Measurements from ENCODE around the gene PDHA1. TPM values are rescaled to one million over a fixed set of nuclear protein-coding genes. Genes with fewer than 3 reads are reported as not detected.

The PDHA1 gene
- total RNA-seq, 1 experiment from 2014 or later = 164 TPM

GRCh38 chrX:19361701-19362100 is 18.0 kb downstream of the PDHA1 start:
- Histone ChIP-seq H3K27ac (ENCODE audit: low read length) (no peak overlapping the region), H3K4me3 (ENCODE audit: low read length) (no peak overlapping the region), H3K79me2 (ENCODE audit: low read length) (no peaks in the 10 kb centered on the region), H3K9ac (ENCODE audit: low read length) (no peak overlapping the region), H3K4me2 (ENCODE audit: low read depth, low read length, poor library complexity, severe bottlenecking) (no peak overlapping the region), H3K36me3 (ENCODE audit: insufficient read depth, low read length) (peaks cover 20% of the 10 kb centered on the region), H3K9me2 (replicated peaks; ENCODE audit: insufficient read depth, low read length) (no peaks in the 10 kb centered on the region), H2AFZ (ENCODE audit: low read length) (no peak overlapping the region), H4K20me1 (ENCODE audit: insufficient read depth, low read depth, low read length) (no peaks in the 10 kb centered on the region), H3K27me3 (ENCODE audit: low read length) (no peaks in the 10 kb centered on the region), H3K9me3 (ENCODE audit: low read length) (no peaks in the 10 kb centered on the region), H3K4me1 (ENCODE audit: low read length) (no peaks in the 10 kb centered on the region)
- DNase-seq = no peak

GRCh38 chrX:19368576-19368975 is 24.8 kb downstream of the PDHA1 start:
- no peaks in the 10 kb centered on the region; the same call in 1 of the 2 replicates for H3K36me3 ChIP-seq (ENCODE audit: insufficient read depth, low read length)
- no peaks in the 10 kb centered on the region for H3K9me2 ChIP-seq (replicated peaks; ENCODE audit: insufficient read depth, low read length)
- no peaks in the 10 kb centered on the region for H3K79me2 ChIP-seq (ENCODE audit: low read length)
- H3K4me2 ChIP-seq (ENCODE audit: low read depth, low read length, poor library complexity, severe bottlenecking) = no peak overlapping the region
- H3K9ac ChIP-seq (ENCODE audit: low read length) = no peak overlapping the region
- DNase-seq = no peak
- no peaks in the 10 kb centered on the region for H3K9me3 ChIP-seq (ENCODE audit: low read length)
- H3K27me3 ChIP-seq (ENCODE audit: low read length) = no peaks in the 10 kb centered on the region
- no peak overlapping the region for H3K27ac ChIP-seq (ENCODE audit: low read length)
- no peak overlapping the region for H2AFZ ChIP-seq (ENCODE audit: low read length)
- no peaks in the 10 kb centered on the region for H4K20me1 ChIP-seq (ENCODE audit: insufficient read depth, low read depth, low read length)
- H3K4me1 ChIP-seq (ENCODE audit: low read length) = peaks cover 6% of the 10 kb centered on the region
- no peak overlapping the region for H3K4me3 ChIP-seq (ENCODE audit: low read length)

GRCh38 chrX:19370061-19370460 is 26.3 kb downstream of the PDHA1 start:
- DNase-seq = no peak
- no peaks in the 10 kb centered on the region for H3K79me2 ChIP-seq (ENCODE audit: low read length)
- no peaks in the 10 kb centered on the region for H3K9me3 ChIP-seq (ENCODE audit: low read length)
- no peaks in the 10 kb centered on the region for H3K36me3 ChIP-seq (ENCODE audit: insufficient read depth, low read length)
- H3K27ac ChIP-seq (ENCODE audit: low read length) = no peak overlapping the region
- no peaks in the 10 kb centered on the region for H3K27me3 ChIP-seq (ENCODE audit: low read length)
- no peaks in the 10 kb centered on the region for H3K9me2 ChIP-seq (replicated peaks; ENCODE audit: insufficient read depth, low read length)
- no peaks in the 10 kb centered on the region for H4K20me1 ChIP-seq (ENCODE audit: insufficient read depth, low read depth, low read length)
- H3K9ac ChIP-seq (ENCODE audit: low read length) = no peak overlapping the region
- H3K4me2 ChIP-seq (ENCODE audit: low read depth, low read length, poor library complexity, severe bottlenecking) = no peak overlapping the region
- no peak overlapping the region for H3K4me3 ChIP-seq (ENCODE audit: low read length)
- H2AFZ ChIP-seq (ENCODE audit: low read length) = no peak overlapping the region
- peaks cover 6% of the 10 kb centered on the region for H3K4me1 ChIP-seq (ENCODE audit: low read length)

GRCh38 chrX:19372170-19372546 is 28.4 kb downstream of the PDHA1 start:
- Histone ChIP-seq H3K4me3 (ENCODE audit: low read length) (peak overlapping the region; percentile 58), H3K9me3 (ENCODE audit: low read length) (no peaks in the 10 kb centered on the region), H4K20me1 (ENCODE audit: insufficient read depth, low read depth, low read length) (no peaks in the 10 kb centered on the region), H3K36me3 (ENCODE audit: insufficient read depth, low read length) (no peaks in the 10 kb centered on the region), H3K4me2 (ENCODE audit: low read depth, low read length, poor library complexity, severe bottlenecking) (peak overlapping the region; percentile 73), H2AFZ (ENCODE audit: low read length) (peak overlapping the region; percentile 83; the same call in 1 of the 2 replicates), H3K27me3 (ENCODE audit: low read length) (no peaks in the 10 kb centered on the region), H3K79me2 (ENCODE audit: low read length) (no peaks in the 10 kb centered on the region), H3K27ac (ENCODE audit: low read length) (no peak overlapping the region), H3K9ac (ENCODE audit: low read length) (peak overlapping the region; percentile 52), H3K4me1 (ENCODE audit: low read length) (peaks cover 6% of the 10 kb centered on the region), H3K9me2 (replicated peaks; ENCODE audit: insufficient read depth, low read length) (no peaks in the 10 kb centered on the region)
- DNase-seq = peak; percentile 85

GRCh38 chrX:19372547-19373331 is 29.0 kb downstream of the PDHA1 start:
- Histone ChIP-seq H4K20me1 (ENCODE audit: insufficient read depth, low read depth, low read length) (no peaks in the 10 kb centered on the region), H3K36me3 (ENCODE audit: insufficient read depth, low read length) (no peaks in the 10 kb centered on the region), H2AFZ (ENCODE audit: low read length) (peak overlapping the region; percentile 83; the same call in 1 of the 2 replicates), H3K9ac (ENCODE audit: low read length) (peak overlapping the region; percentile 52), H3K9me2 (replicated peaks; ENCODE audit: insufficient read depth, low read length) (no peaks in the 10 kb centered on the region), H3K9me3 (ENCODE audit: low read length) (no peaks in the 10 kb centered on the region), H3K27me3 (ENCODE audit: low read length) (no peaks in the 10 kb centered on the region), H3K79me2 (ENCODE audit: low read length) (no peaks in the 10 kb centered on the region), H3K4me3 (ENCODE audit: low read length) (peak overlapping the region; percentile 58), H3K4me1 (ENCODE audit: low read length) (peaks cover 6% of the 10 kb centered on the region), H3K4me2 (ENCODE audit: low read depth, low read length, poor library complexity, severe bottlenecking) (peak overlapping the region; percentile 73), H3K27ac (ENCODE audit: low read length) (no peak overlapping the region)
- no peak for DNase-seq

GRCh38 chrX:19373351-19373891 is 29.7 kb downstream of the PDHA1 start:
- no peak for DNase-seq
- Histone ChIP-seq H3K27me3 (ENCODE audit: low read length) (no peaks in the 10 kb centered on the region), H3K79me2 (ENCODE audit: low read length) (no peaks in the 10 kb centered on the region), H3K9me2 (replicated peaks; ENCODE audit: insufficient read depth, low read length) (no peaks in the 10 kb centered on the region), H3K9me3 (ENCODE audit: low read length) (no peaks in the 10 kb centered on the region), H2AFZ (ENCODE audit: low read length) (no peak overlapping the region), H3K36me3 (ENCODE audit: insufficient read depth, low read length) (no peaks in the 10 kb centered on the region), H4K20me1 (ENCODE audit: insufficient read depth, low read depth, low read length) (no peaks in the 10 kb centered on the region), H3K4me3 (ENCODE audit: low read length) (no peak overlapping the region), H3K27ac (ENCODE audit: low read length) (no peak overlapping the region), H3K4me1 (ENCODE audit: low read length) (peaks cover 6% of the 10 kb centered on the region), H3K9ac (ENCODE audit: low read length) (no peak overlapping the region), H3K4me2 (ENCODE audit: low read depth, low read length, poor library complexity, severe bottlenecking) (no peak overlapping the region)

GRCh38 chrX:19375546-19375945 is 31.8 kb downstream of the PDHA1 start:
- H2AFZ ChIP-seq (ENCODE audit: low read length) = no peak overlapping the region
- no peak overlapping the region for H3K9ac ChIP-seq (ENCODE audit: low read length)
- H3K36me3 ChIP-seq (ENCODE audit: insufficient read depth, low read length) = no peaks in the 10 kb centered on the region
- H3K9me3 ChIP-seq (ENCODE audit: low read length) = no peaks in the 10 kb centered on the region
- H3K9me2 ChIP-seq (replicated peaks; ENCODE audit: insufficient read depth, low read length) = no peaks in the 10 kb centered on the region
- DNase-seq = no peak
- no peaks in the 10 kb centered on the region for H3K79me2 ChIP-seq (ENCODE audit: low read length)
- H3K4me3 ChIP-seq (ENCODE audit: low read length) = no peak overlapping the region
- peaks cover 6% of the 10 kb centered on the region for H3K4me1 ChIP-seq (ENCODE audit: low read length)
- no peak overlapping the region for H3K4me2 ChIP-seq (ENCODE audit: low read depth, low read length, poor library complexity, severe bottlenecking)
- no peak overlapping the region for H3K27ac ChIP-seq (ENCODE audit: low read length)
- no peaks in the 10 kb centered on the region for H3K27me3 ChIP-seq (ENCODE audit: low read length)
- no peaks in the 10 kb centered on the region for H4K20me1 ChIP-seq (ENCODE audit: insufficient read depth, low read depth, low read length)

- Histone ChIP-seq H3K4me3 (ENCODE audit: low read length) (no peak overlapping the region), H4K20me1 (ENCODE audit: insufficient read depth, low read depth, low read length) (no peaks in the 10 kb centered on the region), H3K79me2 (ENCODE audit: low read length) (no peaks in the 10 kb centered on the region), H3K9ac (ENCODE audit: low read length) (no peak overlapping the region), H3K27me3 (ENCODE audit: low read length) (no peaks in the 10 kb centered on the region), H3K4me1 (ENCODE audit: low read length) (peaks cover under 1% of the 10 kb centered on the region; the same call in 1 of the 2 replicates), H3K36me3 (ENCODE audit: insufficient read depth, low read length) (no peaks in the 10 kb centered on the region), H3K27ac (ENCODE audit: low read length) (no peak overlapping the region), H3K4me2 (ENCODE audit: low read depth, low read length, poor library complexity, severe bottlenecking) (no peak overlapping the region), H3K9me2 (replicated peaks; ENCODE audit: insufficient read depth, low read length) (no peaks in the 10 kb centered on the region), H3K9me3 (ENCODE audit: low read length) (no peaks in the 10 kb centered on the region), H2AFZ (ENCODE audit: low read length) (no peak overlapping the region)
- DNase-seq = no peak
These were observed 34.1 kb downstream of the PDHA1 start for GRCh38 chrX:19377799-19378198.

Measured in Karpas-422 (cell line).